UCSD-AML1 (cell line): ENCODE results near the gene IFT81.

Source experiments
- DNase-seq: peaks from one replicate; lab custom pipeline; 2025; ENCODE audit not compliant: unreplicated experiment; lab: John Stamatoyannopoulos, UW

The IFT81 gene

GRCh38 chr12:110149086-110149660 is 25.0 kb downstream of the IFT81 start:
- no peak for DNase-seq

DNA sequence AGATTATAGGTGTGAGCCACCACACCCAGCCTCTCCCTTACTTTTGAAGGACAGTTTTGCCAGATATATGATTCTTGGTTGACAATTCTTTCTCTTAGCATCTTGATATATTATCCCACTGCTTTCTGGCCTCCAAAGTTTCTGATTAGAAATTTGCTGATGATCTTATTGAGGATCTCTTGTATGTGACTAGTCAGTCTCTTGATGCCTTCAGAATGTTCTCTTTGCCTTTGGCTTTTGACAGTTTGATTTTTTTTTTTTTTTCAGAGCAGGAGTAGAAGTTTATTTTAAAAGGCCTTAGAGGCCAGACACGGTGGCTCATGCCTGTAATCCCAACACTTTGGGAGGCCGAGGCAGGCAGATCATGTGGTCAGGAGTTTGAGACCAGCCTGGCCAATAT is 32.6 kb downstream of the IFT81 start:
- no peak for DNase-seq

- no peak for DNase-seq
These were observed 33.4 kb downstream of the IFT81 start for GRCh38 chr12:110157539-110157938.

GRCh38 chr12:110159671-110160245 is 35.6 kb downstream of the IFT81 start:
- no peak for DNase-seq

DNA sequence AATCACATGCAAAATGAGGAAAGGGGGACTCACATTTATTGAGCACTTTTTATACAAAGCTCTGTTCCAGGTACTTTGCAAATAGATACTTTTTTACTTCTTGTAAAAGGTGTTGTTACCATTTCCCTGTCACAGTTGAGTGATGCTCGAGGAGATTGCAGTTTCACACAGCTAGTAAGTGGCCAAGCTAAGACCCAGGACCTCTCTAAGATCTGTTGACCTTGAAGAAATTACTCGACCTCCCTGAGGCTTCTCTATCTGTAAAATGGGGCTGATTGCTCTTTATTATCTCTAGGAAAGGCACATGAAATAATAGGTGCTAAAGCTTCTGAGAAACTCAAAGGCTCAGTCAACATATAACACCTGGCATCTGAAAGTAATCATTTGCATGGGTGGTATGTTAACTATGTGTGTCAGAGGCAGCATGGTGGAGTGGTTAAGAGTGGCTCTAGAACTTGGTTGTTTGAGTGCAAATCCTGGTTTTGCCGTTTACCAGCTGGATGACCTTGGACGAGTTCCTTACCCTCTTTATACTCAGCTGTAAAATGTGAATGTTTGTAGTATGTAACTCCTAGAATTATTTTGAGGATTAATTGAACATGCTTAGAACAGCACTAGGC is 41.5 kb downstream of the IFT81 start:
- no peak for DNase-seq

DNA sequence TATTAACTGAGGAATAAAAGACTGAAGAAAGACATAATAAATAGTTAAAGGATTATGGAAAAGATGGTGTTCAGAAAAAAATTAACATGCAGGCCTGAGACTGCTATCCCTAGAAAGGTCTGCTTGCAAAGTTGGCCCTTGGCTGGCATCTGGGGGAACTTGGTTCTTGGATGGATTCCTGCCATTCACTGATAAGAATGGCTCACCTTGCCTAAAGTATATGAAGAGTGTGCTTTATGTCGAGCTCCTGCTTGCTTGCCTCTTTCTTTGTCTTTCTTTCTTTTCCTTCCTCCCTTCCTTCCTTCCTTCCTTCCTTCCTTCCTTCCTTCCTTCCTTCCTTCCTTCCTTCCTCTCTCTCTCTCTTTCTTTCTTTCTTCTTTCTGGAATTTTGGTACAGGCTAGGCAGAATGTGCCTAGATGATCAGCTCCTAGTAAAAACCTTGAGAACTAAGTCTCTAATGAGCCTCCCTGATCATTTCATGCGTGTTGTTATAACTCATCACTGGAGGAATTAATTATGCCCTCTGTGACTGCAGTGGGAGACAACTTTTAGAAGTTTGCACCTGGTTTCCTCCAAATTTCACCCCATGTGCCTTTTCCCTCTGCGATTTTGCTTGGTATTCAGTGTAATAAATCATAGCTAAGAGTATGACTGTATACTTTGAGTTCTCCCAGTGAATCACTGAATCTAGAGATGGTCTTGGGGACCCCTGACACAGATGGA is 44.7 kb downstream of the IFT81 start:
- no peak for DNase-seq

GRCh38 chr12:110170535-110171185 is 46.5 kb downstream of the IFT81 start:
- DNase-seq, result no peak

- DNase-seq, result no peak
These were observed 47.0 kb downstream of the IFT81 start for GRCh38 chr12:110171186-110171538.

- DNase-seq, result no peak
These were observed 47.5 kb downstream of the IFT81 start for GRCh38 chr12:110171636-110172035.

DNA sequence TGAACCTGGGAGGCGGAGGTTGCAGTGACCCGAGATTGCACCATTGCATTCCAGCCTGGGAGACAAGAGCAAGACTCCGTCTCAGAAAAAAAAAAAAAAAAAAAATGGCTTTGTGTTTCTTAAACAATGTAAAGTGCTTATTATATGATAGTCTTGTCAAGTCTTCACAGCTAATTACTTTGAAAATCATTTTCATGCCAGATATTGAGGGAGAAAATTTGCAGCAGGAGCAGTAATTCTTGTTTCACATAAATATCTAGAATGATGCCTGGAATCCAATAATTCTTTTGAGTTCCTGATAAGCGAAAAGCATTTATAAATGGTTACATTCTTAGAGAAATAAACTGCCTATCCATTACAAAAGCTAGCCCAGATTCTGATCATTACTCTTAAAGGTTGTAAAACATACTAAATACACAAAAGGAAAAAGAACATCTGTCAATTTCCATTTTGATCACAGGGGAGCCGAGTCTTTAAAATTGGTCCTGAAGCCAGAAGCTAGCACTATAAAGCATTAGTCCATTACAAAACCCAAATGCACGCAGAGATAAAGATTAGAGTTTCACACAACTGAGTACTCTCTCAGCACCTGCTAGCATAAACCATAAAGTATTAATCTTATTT is 50.3 kb downstream of the IFT81 start:
- no peak for DNase-seq

DNA sequence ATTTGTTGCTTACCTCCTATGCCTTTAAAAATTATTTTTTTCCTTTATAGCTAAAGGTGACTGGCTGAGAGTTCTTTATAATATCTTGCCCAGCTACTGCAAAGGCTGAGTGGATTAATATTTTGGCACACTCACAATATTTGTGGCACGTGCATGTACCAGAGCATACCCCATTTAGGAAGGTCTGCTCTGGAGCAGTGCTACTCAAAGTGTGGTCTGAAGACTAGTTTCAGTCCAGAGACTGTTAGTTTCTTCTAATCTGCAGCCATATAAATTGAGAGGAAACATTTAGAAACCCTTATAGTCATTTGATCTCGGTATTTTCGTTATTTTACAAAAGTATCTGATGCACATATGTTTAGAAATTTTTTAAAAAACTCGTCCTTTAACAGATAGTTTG is 51.0 kb downstream of the IFT81 start:
- no peak for DNase-seq

DNA sequence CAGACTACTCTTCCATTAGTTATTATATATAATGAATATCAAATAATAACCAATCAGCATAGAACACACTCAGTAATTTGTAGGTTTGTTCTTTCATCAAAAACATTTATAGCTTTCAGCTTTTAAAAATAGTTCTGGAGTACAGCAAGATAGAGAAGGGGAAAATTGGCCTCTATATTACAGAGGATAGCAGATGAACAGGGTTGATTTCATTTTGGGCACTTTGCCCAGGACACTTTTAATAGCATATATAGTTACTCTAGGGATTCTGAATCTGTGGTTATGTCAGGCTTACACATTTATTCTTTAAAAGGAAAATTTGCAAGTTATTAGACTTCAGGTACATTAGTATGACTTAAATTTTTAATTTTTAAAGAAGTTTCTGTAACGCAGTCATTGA is 52.6 kb downstream of the IFT81 start:
- DNase-seq, result no peak

DNA sequence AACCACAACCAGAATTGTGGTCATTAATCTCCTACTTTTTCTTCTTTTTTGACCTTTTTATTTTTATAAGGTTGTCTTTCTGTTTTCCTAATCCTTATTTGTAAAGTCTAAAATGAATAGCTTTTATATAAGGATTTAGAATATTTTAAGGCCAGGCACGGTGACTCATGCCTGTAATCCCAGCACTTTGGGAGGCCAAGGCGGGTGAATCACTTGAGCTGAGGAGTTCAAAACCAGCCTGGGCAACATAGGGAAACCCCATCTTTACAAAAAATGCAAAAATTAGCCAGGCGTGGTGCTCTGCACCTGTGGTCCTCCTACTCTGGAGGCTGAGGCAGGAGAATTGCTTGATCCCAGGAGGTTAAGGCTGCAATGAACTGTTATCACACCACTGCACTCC is 55.1 kb downstream of the IFT81 start:
- no peak for DNase-seq

GRCh38 chr12:110180591-110181005 is 56.4 kb downstream of the IFT81 start:
- DNase-seq, result no peak

DNA sequence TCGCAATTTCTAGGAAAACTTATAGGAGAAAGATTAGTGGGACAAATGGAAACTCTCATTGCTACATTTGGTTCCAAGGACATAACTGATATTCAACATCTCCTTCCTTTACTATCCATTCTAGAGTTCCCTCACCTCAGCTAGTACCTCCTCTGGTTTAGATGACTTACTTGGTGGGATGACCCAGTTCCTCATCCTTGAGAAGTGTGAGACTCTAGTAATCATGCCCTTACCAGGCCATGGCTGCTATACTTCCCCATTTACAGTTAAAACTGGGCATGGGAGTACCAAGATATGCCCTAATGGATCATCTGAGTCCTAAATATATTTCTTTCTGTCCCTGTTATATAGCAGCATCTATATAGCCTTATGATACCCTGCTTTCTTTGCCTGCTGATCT is 58.1 kb downstream of the IFT81 start:
- no peak for DNase-seq

DNA sequence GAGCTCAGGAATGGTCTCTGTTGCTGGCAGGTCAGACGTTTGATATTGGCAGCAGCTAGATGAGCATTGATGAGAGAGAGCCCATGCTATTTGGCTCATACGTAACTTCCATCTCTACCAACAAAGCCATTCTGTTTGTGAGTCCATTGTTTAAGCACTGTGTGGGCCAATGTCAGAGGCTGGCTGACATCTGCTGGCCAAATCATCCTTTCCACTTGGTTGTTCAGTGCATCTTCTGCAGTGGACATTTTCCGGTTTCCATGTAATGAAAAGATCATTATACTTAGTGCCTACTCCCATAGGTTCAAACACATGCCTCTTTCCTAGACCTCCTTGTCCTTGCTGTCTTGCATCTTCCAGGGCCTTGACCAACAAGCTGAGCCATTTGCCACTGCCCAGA is 59.2 kb downstream of the IFT81 start:
- no peak for DNase-seq

GRCh38 chr12:110185626-110186025 is 61.5 kb downstream of the IFT81 start:
- no peak for DNase-seq

GRCh38 chr12:110186059-110186458 is 61.9 kb downstream of the IFT81 start:
- DNase-seq, result no peak

- no peak for DNase-seq
These were observed 69.0 kb downstream of the IFT81 start for GRCh38 chr12:110193196-110193595.

DNA sequence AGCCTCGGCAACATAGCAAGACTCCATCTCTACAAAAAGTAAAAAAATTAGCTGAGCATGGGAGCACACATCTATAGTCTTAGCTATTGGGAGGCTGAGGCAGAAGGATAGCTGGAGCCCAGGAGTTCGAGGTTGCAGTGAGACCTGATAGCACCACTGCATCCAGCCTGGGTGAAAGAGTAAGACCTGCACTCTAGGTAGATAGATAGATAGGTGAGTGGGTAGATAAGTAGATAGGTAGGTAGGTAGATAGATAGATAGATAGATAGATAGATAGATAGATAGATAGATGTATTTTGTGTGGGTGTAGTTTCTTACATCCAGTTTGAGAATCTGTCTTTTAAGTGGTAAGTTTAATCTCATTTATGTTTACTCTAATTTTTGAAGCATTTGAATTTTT is 72.8 kb downstream of the IFT81 start:
- no peak for DNase-seq

GRCh38 chr12:110198386-110198785 is 74.2 kb downstream of the IFT81 start:
- no peak for DNase-seq
